HG03066 (cell line): ENCODE measurements around the gene PLTP.
"Not testable (repeated sequence)": the region's sequence is repeated elsewhere in the genome, so short reads cannot be mapped to it uniquely, and the experiment has no call there.

ENCODE experiments used
- ATAC-seq: cut with Tn5 transposase; IDR thresholded peaks from one replicate; pipeline ENCODE4 v1.9.1; 2021; ENCODE audit warnings: low read depth; ENCODE audit not compliant: unreplicated experiment

The PLTP gene

GRCh38 chr20:45911486-45912343 lies at the start of gene PLTP:
TSS of gene PLTP (minus strand) at chr20:45912155. CDS start at chr20:45911452, 703 bp downstream.
- ATAC-seq = no peak

GRCh38 chr20:45959956-45960630 lies 48.1 kb upstream of the PLTP start:
- no peak for ATAC-seq

GRCh38 chr20:45959126-45959525 lies 47.2 kb upstream of the PLTP start:
- ATAC-seq = no peak

GRCh38 chr20:45958593-45958992 lies 46.6 kb upstream of the PLTP start:
- no peak for ATAC-seq

- no peak for ATAC-seq
These were observed 45.3 kb upstream of the PLTP start for GRCh38 chr20:45957021-45957941.

- not testable (repeated sequence) for ATAC-seq
These were observed 44.4 kb upstream of the PLTP start for GRCh38 chr20:45956326-45956725.

- ATAC-seq = no peak
These were observed 41.7 kb upstream of the PLTP start for GRCh38 chr20:45953672-45954071.

- no peak for ATAC-seq
These were observed 40.9 kb upstream of the PLTP start for GRCh38 chr20:45952861-45953260.

GRCh38 chr20:45951925-45952834 lies 40.2 kb upstream of the PLTP start:
- ATAC-seq = no peak

- ATAC-seq = no peak
These were observed 38.3 kb upstream of the PLTP start for GRCh38 chr20:45950330-45950646.

- no peak for ATAC-seq
These were observed 37.8 kb upstream of the PLTP start for GRCh38 chr20:45949542-45950329.

GRCh38 chr20:45948742-45949541 lies 37.0 kb upstream of the PLTP start:
- ATAC-seq = no peak

- no peak for ATAC-seq
These were observed 36.3 kb upstream of the PLTP start for GRCh38 chr20:45948261-45948733.

- no peak for ATAC-seq
These were observed 35.3 kb upstream of the PLTP start for GRCh38 chr20:45947110-45947866.

- ATAC-seq = no peak
These were observed 34.4 kb upstream of the PLTP start for GRCh38 chr20:45946149-45946970.

GRCh38 chr20:45945678-45946148 lies 33.8 kb upstream of the PLTP start:
- ATAC-seq = no peak
